ENCODE measurements around the gene TMF1. TPM values are rescaled to one million over a fixed set of nuclear protein-coding genes. Genes with fewer than 3 reads are reported as not detected.

The TMF1 gene
- total and polyA plus RNA-seq, 12 donors: 6.0 to 23.2 (median 20.1) TPM

DNA sequence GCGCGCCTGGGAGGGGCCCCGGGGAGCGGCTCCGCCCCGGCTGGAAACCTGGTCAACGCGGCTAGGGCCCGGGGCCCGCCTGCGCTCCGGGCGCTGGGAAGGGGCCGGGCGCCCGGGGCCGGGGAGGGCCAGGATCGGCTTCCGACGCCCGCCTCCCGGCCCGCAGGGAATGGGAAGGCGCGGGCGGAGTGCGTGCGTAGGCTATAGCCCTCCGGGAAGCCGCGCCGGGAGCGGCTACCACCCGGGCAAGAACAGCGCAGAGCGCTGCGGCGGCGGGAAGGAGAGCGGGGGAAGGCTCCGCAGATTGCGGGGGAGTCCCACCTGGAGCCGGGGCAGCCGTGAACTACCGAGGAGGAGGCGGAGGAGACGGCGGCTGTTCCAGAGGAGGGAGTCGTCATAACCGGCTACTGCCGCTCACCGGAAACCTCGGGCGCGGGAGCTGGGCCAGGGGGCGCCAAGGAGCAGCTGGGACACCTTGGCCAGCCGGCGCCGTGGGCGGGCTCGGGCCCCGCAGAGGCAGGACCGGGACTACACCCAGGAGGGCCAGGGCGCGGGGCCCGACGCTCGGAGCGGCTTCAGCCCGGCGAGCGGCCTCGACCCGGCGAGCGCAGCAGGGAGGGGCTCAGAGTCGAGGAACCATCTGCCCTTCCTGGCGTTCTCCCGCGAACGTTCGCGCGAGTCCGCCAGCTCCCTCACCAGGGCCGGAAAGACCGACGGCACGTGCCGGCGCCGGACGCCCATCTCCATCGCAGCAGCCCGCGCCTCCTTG lies 38.7 kb downstream of the TMF1 start, which contains the start of gene EOGT:
Gene EOGT, minus strand, starts transcription at position 432 of the 769 bp plus-strand sequence. CDS start 3,838 bp downstream, outside the sequence.
- peak within 1 kb of the TSS; percentile 92 to 100 (median 99) for H3K27ac ChIP-seq
- peak; percentile 78 to 96 (median 88) for ATAC-seq
- DNase-seq: peak; percentile 91 to 93
- H3K36me3 ChIP-seq: peaks cover 0 to 45% (median 4%) of the 10 kb centered on the region in 9 donors
- peak within 1 kb of the TSS; percentile 65 to 96 (median 83) for H3K4me3 ChIP-seq
- intact Hi-C loops (cut with DNase I): loop anchor here in 2 of 10 donors (5.0 kb wide), 1 partner anchor 39 kb away; the partner anchor contains the start of gene TMF1 (in 2 of the 2)
- peaks cover 0 to 56% (median 44%) of the 10 kb centered on the region in 9 donors for H3K4me1 ChIP-seq
- H3K9me3 ChIP-seq: no peaks in the 10 kb centered on the region
- TF ChIP-seq CTCF (IDR thresholded peaks at IDR 0.05): peak in 8 of 9 donors; percentile 47 to 86 (median 72)
- WGBS, 2 donors: 0 to 1% methylated on average over 78 to 96 of the region's 96 CpGs
- H3K27me3 ChIP-seq: no peaks in the 10 kb centered on the region

DNA sequence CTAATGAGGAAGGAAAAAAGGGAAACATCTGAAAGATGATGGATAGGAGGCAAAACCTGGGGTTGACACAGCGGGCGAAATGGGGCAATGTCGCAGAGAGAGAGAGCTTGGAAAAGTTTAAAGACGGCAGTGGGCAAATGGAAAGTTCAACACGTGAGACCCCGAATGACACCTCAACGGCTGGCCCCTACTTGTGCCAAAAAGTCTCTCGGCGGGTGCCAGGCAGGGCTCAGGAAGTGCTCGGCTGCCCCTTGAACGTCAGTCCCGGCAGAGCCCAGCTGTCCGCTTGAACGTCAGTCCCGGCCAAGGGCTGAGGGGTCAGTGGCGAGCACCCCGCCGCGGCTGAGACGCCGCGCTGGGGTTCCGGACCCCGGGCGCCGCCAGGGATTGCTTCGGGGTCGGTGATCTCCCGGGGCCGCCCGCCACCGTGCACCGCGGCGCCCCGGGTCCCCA lies 39.3 kb downstream of the TMF1 start:
- Histone ChIP-seq H3K4me1 (peaks cover 0 to 56% (median 44%) of the 10 kb centered on the region in 9 donors), H3K27me3 (no peaks in the 10 kb centered on the region), H3K27ac (peak overlapping the region; percentile 92 to 100 (median 99)), H3K4me3 (peak overlapping the region; percentile 65 to 96 (median 83)), H3K9me3 (no peaks in the 10 kb centered on the region), H3K36me3 (peaks cover 0 to 45% (median 10%) of the 10 kb centered on the region in 9 donors)
- TF ChIP-seq CTCF (IDR thresholded peaks at IDR 0.05): peak in 1 of 9 donors; percentile 8
- DNase-seq (peak; percentile 62 to 63), ATAC-seq (peak in 7 of 8 donors; percentile 43 to 67 (median 56))
- intact Hi-C loops (cut with DNase I): loop anchor here in 2 of 10 donors (5.0 kb wide), 1 partner anchor 39 kb away; the partner anchor contains the start of gene TMF1 (in 2 of the 2)
- whole genome bisulfite sequencing, 2 donors: 3 to 6% methylated on average over 23 to 36 of the region's 36 CpGs

DNA sequence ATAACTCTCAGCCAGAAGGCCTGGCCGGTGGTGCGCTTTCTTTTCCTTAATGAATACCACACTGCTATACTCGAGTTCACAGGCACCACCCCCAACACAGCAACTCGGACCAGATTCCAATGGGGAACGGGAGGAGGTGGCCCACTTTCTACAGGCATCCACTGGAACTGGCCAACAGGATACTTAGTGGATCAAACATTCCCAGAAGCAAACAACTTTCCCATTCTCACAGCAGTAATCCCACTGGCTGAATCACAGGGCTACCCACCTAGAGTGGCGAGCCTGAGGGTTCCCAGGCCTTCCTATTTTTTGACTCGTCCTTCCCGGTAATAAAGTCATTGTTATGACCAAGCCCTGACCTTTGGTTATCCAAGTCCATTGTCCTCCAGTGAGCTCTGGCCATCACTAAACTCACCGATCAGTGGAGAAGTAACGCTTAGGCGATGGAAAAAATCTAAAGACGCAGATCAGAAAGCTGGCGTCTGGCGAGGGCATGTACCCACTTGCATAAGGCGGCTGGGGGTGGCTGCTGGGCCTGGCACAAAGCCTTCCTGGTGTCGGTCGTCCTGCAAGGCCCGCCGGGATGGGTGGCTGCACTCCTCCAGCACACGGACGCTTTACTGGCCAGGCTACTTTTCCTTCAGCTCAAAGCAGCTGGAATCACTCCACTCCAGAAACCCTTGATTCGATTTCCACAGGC lies 39.9 kb downstream of the TMF1 start:
- 56 to 62% methylated on average over 22 of the region's 22 CpGs for WGBS, 2 donors
- no peaks in the 10 kb centered on the region for H3K27me3 ChIP-seq
- peak overlapping the region; percentile 92 to 100 (median 99) for H3K27ac ChIP-seq
- DNase-seq (peak; percentile 35 to 38), ATAC-seq (peak in 4 of 8 donors; percentile 15 to 48 (median 26))
- H3K9me3 ChIP-seq: no peaks in the 10 kb centered on the region
- no peak for TF ChIP-seq CTCF (IDR thresholded peaks at IDR 0.05)
- peaks cover 0 to 49% (median 15%) of the 10 kb centered on the region in 9 donors for H3K36me3 ChIP-seq
- H3K4me3 ChIP-seq: peak overlapping the region; percentile 65 to 96 (median 83)
- H3K4me1 ChIP-seq: peaks cover 0 to 56% (median 44%) of the 10 kb centered on the region in 9 donors
- intact Hi-C loops (cut with DNase I): loop anchor here in 2 of 10 donors (5.0 kb wide), 1 partner anchor 40 kb away; the partner anchor contains the start of gene TMF1 (in 2 of the 2)
